ENCODE measurements around the gene TBC1D17. TPM values are rescaled to one million over a fixed set of nuclear protein-coding genes. Genes with fewer than 3 reads are reported as not detected.

The TBC1D17 gene
- 10 to 100 TPM; 56.4 to 93.4 (median 59.8) TPM for total RNA-seq

- WGBS, 2 donors = 1% methylated on average over 61 of the region's 61 CpGs
- peak within 1 kb of the TSS; percentile 72 for H3K4me3 ChIP-seq (ENCODE audit: low read depth, poor library complexity, severe bottlenecking)
- TF ChIP-seq CTCF (IDR thresholded peaks at IDR 0.05) (no peak), POLR2A (IDR thresholded peaks at IDR 0.05) (peak in 1 of 2 donors; percentile 95)
- peak; percentile 100 for DNase-seq (ENCODE audit: low spot score in 2 of 2)
- intact Hi-C loops (cut with DNase I; ENCODE audit: low total_unique reads) = no loop called here
These were observed at the start of gene TBC1D17, which contains the start of gene AKT1S1 for GRCh38 chr19:49877020-49877878. Gene TBC1D17, plus strand, starts transcription at chr19:49877702. Its CDS starts 22 bp downstream, at chr19:49877724. Gene AKT1S1, minus strand, starts transcription at chr19:49877355. Its CDS starts 4,060 bp downstream, at chr19:49873295.

- no peak for TF ChIP-seq POLR2A (IDR thresholded peaks at IDR 0.05)
- no peak for TF ChIP-seq CTCF (IDR thresholded peaks at IDR 0.05)
- intact Hi-C loops (cut with DNase I; ENCODE audit: low total_unique reads) = no loop called here
- DNase-seq (ENCODE audit: low spot score in 2 of 2) = no peak
- 88 to 93% methylated on average over 7 to 8 of the region's 8 CpGs for WGBS, 2 donors
- no peak overlapping the region for H3K4me3 ChIP-seq (ENCODE audit: low read depth, poor library complexity, severe bottlenecking)
These were observed 48.3 kb upstream of the TBC1D17 start for GRCh38 chr19:49829200-49829599.

- no peak for DNase-seq (ENCODE audit: low spot score in 2 of 2)
- no peak overlapping the region for H3K4me3 ChIP-seq (ENCODE audit: low read depth, poor library complexity, severe bottlenecking)
- intact Hi-C loops (cut with DNase I; ENCODE audit: low total_unique reads) = no loop called here
- no peak for TF ChIP-seq POLR2A (IDR thresholded peaks at IDR 0.05)
- TF ChIP-seq CTCF (IDR thresholded peaks at IDR 0.05) = no peak
- WGBS, 2 donors = 90 to 94% methylated on average over 15 to 18 of the region's 18 CpGs
These were observed 47.8 kb upstream of the TBC1D17 start for GRCh38 chr19:49829721-49830120.

GRCh38 chr19:49830766-49831165, 46.7 kb upstream of the TBC1D17 start:
- no peak for DNase-seq (ENCODE audit: low spot score in 2 of 2)
- no peak for TF ChIP-seq POLR2A (IDR thresholded peaks at IDR 0.05)
- TF ChIP-seq CTCF (IDR thresholded peaks at IDR 0.05) = no peak
- WGBS, 2 donors = 91% methylated on average over 10 to 12 of the region's 12 CpGs
- no peak overlapping the region for H3K4me3 ChIP-seq (ENCODE audit: low read depth, poor library complexity, severe bottlenecking)
- intact Hi-C loops (cut with DNase I; ENCODE audit: low total_unique reads) = no loop called here

- H3K4me3 ChIP-seq (ENCODE audit: low read depth, poor library complexity, severe bottlenecking) = no peak overlapping the region
- DNase-seq (ENCODE audit: low spot score in 2 of 2) = no peak
- intact Hi-C loops (cut with DNase I; ENCODE audit: low total_unique reads) = no loop called here
- TF ChIP-seq POLR2A (IDR thresholded peaks at IDR 0.05) (no peak), CTCF (IDR thresholded peaks at IDR 0.05) (no peak)
- WGBS, 2 donors = 90 to 92% methylated on average over 8 of the region's 8 CpGs
These were observed 45.9 kb upstream of the TBC1D17 start for GRCh38 chr19:49831592-49831991.
